ENCODE measurements around the gene PLXND1.
"Not testable (repeated sequence)": the region's sequence is repeated elsewhere in the genome, so short reads cannot be mapped to it uniquely, and the experiment has no call there.

Gene PLXND1

DNA sequence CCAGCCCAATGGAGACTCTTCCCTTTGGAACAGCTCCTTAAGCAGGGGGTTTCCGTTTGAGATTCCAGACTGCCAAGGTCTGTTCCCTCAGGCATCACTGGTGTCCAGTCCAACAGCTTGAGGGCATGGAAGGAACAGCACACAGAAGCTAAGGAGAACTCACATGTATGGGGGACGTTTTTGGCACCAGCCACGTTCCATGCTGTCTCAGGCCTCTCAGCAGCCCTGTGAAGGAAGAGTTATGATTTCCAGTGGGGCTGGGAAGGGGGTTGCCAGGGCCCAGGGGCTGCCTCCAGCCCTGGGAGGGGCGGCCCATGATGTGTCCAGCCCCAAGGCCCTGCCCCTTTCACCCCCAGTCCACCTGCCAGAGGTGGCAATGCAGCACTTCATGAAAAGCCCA lies 85.5 kb downstream of the PLXND1 start:
- no peak for DNase-seq

DNA sequence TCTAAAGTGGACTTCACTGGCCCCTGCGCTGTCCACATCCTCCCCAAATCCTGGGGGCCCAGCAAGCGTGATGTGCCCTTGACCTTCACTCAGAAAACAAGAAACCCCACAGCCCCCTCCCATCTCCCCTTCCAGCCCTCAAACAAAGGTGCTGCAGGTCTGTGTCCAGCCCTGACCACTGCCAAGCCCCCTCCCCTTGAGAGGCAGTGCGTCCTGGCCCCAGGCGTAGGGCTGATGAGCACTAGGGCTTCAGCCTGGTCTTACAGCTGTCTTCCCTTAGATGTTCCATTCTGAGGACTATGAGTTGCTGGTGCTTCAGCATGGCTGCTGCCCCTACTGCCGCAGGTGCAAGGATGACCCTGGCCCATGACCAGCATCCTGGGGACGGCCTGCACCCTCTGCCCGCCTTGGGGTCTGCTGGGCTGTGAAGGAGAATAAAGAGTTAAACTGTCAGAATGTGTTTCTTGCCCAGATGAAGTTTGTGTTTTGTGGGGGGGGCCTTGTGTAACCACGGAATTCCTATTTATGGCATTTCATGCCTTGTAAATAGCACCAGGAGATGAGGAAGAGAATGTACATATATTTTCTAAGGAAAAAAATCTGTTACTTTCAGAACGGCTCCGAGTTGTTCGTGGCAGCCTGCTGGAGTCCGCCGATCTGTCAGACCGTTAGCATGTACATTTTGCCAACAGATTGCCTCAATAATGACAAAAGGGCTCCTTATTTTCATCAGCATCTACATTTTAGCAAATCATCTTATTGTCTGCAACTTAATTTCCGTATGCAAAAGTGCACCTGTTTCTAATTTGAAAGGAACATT lies 86.4 kb downstream of the PLXND1 start:
- DNase-seq = no peak

DNA sequence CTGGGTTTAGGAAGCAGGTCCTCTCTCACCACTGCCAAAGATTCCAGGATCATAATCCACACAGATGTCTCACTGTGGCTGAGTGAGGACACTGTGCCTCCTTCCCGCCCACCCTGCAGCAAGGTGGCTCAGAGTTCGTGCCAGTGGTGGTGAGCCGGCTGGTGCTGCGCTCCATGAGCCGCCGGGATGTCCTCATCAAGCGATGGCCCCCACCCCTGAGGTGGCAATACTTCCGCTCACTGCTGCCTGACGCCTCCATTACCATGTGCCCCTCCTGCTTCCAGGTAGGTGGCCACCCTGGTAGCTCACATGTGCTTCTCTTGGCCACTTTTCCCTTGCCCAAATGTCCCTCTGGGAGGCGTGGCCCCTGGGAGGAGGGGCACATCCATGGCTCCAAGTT lies 87.0 kb downstream of the PLXND1 start:
- DNase-seq = no peak

GRCh38 chr3:129518581-129518980 lies 87.9 kb downstream of the PLXND1 start:
- DNase-seq = no peak

DNA sequence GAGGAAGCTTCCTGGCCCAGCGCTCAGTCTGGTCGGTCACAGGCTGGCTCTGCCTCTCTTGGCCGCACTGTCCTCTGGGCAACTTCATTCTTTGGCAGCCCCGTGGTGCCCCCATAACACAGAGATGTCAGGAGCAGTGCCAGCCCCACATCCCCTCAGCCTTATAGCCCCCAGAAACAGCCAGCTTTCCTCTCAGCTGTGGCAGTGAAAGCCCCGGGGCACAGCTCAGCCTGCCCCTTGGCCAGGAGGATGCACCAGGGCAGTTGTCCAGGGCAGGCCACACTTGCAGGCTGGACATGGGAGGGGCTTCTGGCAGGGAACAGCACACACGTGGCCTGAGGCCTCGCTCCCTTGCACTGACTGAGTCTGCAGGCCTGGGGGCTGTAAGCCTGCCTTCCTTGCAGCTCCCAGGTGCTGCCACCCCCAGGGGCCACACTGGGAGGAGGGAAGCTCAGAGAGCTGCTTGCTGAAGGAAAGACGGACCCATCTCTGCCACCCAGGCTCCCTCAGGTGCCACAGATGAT lies 88.4 kb downstream of the PLXND1 start:
- no peak for DNase-seq

GRCh38 chr3:129517516-129517915 lies 89.0 kb downstream of the PLXND1 start:
- no peak for DNase-seq

DNA sequence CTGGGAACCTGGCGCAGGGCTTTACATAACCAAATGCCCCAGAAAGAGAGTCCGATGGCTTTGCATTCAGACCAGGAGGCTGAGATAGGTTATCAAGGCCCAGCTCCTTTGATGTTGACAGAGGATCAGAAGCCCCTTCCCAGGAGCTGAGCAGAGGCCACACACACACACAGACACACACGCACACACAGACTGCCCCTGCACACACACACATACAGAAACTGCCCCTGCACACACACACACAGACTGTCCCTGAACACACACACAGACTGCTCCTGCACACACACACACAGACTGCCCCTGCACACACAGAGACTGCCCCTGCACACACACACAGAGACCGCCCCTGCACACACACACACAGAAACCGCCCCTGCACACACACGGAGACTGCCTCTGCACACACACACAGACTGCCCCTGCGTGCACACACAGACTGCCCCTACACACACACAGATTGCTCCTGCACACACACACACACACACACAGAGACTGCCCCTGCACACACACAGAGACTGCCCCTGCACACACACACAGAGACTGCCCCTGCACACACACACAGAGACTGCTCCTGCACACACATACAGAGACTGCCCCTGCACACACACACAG lies 90.5 kb downstream of the PLXND1 start:
- DNase-seq = not testable (repeated sequence)

GRCh38 chr3:129515108-129515820 lies 91.2 kb downstream of the PLXND1 start:
- DNase-seq = not testable (repeated sequence)

- no peak for DNase-seq
Measured at GRCh38 chr3:129514563-129514962, 91.9 kb downstream of the PLXND1 start.

DNA sequence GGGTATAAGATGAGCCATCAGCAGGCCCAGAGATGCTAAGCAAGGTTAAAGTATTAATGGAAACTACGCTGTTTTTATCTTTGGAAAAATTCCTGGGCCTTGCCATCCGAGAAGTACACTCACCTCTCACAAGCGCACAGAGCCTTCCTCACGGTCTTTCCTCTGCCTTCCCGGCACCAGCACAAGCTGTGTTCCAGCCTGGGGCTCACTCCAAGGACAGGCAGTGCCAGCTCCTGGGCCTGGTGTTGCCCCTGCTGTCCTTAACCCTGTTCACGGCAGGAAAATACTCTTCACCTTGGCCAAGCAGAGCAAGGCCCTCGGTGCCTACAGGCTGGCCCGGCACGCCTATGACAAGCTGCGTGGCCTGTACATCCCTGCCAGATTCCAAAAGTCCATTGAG lies 92.4 kb downstream of the PLXND1 start:
- no peak for DNase-seq

- no peak for DNase-seq
Measured at GRCh38 chr3:129513705-129514104, 92.8 kb downstream of the PLXND1 start.

DNA sequence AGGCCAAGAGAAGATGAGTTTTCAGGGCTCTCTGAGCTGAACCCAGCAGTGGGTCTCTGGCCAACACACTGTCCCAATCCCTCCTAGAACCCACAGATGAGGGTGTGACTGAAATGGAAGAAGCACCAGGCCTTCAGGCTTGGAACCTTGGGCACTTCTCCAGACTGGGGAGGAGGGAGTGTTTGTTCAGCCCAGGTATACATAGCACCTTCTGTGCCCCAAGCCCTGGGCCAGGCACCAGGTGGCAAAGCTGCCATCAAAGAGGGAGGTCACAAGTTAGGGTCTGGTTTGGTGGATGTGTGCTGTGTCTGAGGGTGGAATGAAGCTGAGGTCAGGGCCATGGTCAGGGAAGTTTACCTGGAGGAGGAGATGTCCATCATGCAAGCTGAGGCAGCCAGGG lies 93.9 kb downstream of the PLXND1 start:
- DNase-seq = no peak

GRCh38 chr3:129507181-129507831 lies 99.2 kb downstream of the PLXND1 start:
- DNase-seq = no peak

DNA sequence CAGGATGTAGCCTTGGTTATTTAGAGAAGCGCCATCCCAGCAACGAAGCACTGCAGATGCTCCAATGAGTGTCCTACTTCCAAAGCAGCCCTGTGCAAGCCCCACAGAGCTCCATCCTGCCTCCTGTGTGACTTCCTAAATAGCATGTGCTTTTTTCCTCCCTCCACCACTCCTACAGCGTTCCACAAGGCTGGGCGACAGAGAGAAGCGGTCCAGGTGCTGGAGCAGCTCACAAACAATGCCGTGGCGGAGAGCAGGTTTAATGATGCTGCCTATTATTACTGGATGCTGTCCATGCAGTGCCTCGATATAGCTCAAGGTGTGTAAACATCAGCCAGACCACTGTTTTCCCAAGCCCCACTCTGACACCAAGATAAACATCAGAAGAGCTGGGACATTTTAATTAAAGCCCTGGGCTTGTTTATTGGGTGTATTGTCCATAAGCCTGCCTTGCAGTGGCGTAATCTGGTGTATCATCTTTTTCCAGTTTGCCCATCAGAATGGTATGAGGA lies 100.2 kb downstream of the PLXND1 start:
- DNase-seq = no peak

- no peak for DNase-seq
Measured at GRCh38 chr3:129505341-129505740, 101.1 kb downstream of the PLXND1 start.

All from activated CD4-positive, alpha-beta T cell treated with anti-CD3 and anti-CD28 coated beads, Interleukin-2, amount 50 U/mL, for 1 hour (primary cell).